GM12878 (cell line): ENCODE measurements around the gene CDK15. TPM values are rescaled to one million over a fixed set of nuclear protein-coding genes. Genes with fewer than 3 reads are reported as not detected.
A peak's percentile ranks its signal among the peaks of the same experiment; 100 is the strongest.

Source experiments
- ATAC-seq: fragments of 200-7000 bp; cut with Tn5 transposase; 3 replicates; pipeline ENCODE4 v1.9.1; 2020; ENCODE audit warnings: mild to moderate bottlenecking, moderate library complexity
- BruUV-seq: library from RNA; stranded (reverse); fragments of 400-500 nt; replicated peaks from 2 replicates; lab custom pipeline; 2021; lab: Mats Ljungman, UMichigan
- CTCF ChIA-PET: fragments of 300-600 bp; sonication (Branson Sonifier 250); formaldehyde crosslinking; extraction: SDS; loops from one replicate; lab custom pipeline; 2021; ENCODE audit warnings: inconsistent platforms; lab: Yijun Ruan, JAX
- POLR2A ChIA-PET: fragments of 350-600 bp; formaldehyde crosslinking; extraction: SDS; loops from one replicate; lab custom pipeline; 2021; ENCODE audit warnings: inconsistent platforms; lab: Charles Lee
- RAD21 ChIA-PET: fragments of 300-600 bp; sonication (Branson Sonifier 250); formaldehyde crosslinking; loops from one replicate; lab custom pipeline; 2023; ENCODE audit warnings: antibody characterized with exemption; ENCODE audit not compliant: unreplicated experiment; lab: Charles Lee
- SMC1A ChIA-PET: fragments of 300-600 bp; sonication (Branson Sonifier 250); formaldehyde crosslinking; loops from one replicate; lab custom pipeline; 2023; ENCODE audit not compliant: unreplicated experiment, uncharacterized antibody; lab: Charles Lee
- DNase-seq: peaks from one replicate; pipeline ENCODE4 v3.0.0-alpha.2; 2011; ENCODE audit warnings: low read depth, low spot score
- FAIRE-seq: peaks from 3 replicates; lab custom pipeline; 2011; peaks lifted over from hg19 to GRCh38; lab: Jason Lieb, UNC
- H2AFZ ChIP-seq: 2 replicates; pipeline ENCODE4 v1.6.0; 2011; ENCODE audit warnings: low read depth, low read length, control low read depth; ENCODE audit not compliant: control insufficient read depth
- H3K27ac ChIP-seq: 2 replicates; pipeline ENCODE4 v1.5.1; 2011; ENCODE audit warnings: control low read depth; ENCODE audit not compliant: control insufficient read depth, insufficient read depth
- H3K27me3 ChIP-seq, 2 experiments: replicated peaks in 1 of 2; 2 replicates each; pipeline versions ENCODE4 v1.6.0 to v1.6.1; 2011; ENCODE audit warnings: low read length in 1 of 2; ENCODE audit not compliant: control insufficient read depth in 2 of 2, insufficient read depth in 2 of 2
- H3K36me3 ChIP-seq, 2 experiments: 2 replicates each; pipeline ENCODE4 v1.5.1; 2011; ENCODE audit warnings: low read length in 1 of 2; ENCODE audit not compliant: control insufficient read depth in 2 of 2, insufficient read depth in 2 of 2
- H3K4me1 ChIP-seq: 2 replicates; pipeline ENCODE4 v1.6.1; 2011; ENCODE audit warnings: mild to moderate bottlenecking, low read length, moderate library complexity, mixed read lengths; ENCODE audit not compliant: control insufficient read depth, insufficient read depth
- H3K4me2 ChIP-seq: 2 replicates; pipeline ENCODE4 v1.6.0; 2011; ENCODE audit warnings: control low read depth; ENCODE audit not compliant: control insufficient read depth, insufficient read depth
- H3K4me3 ChIP-seq: fragments of 200-600 bp; sonication (generic); 2 replicates; pipeline ENCODE4 v1.5.1; 2016
- H3K79me2 ChIP-seq: 2 replicates; pipeline ENCODE4 v1.6.0; 2011; ENCODE audit warnings: low read length; ENCODE audit not compliant: control insufficient read depth, insufficient read depth
- H3K9ac ChIP-seq: 2 replicates; pipeline ENCODE4 v1.8.0; 2011; ENCODE audit warnings: low read length, control low read depth, mixed read lengths; ENCODE audit not compliant: control insufficient read depth, insufficient read depth
- H3K9me3 ChIP-seq: replicated peaks from 3 replicates; pipeline ENCODE4 v1.5.1; 2011; ENCODE audit warnings: mild to moderate bottlenecking, low read length; ENCODE audit not compliant: control insufficient read depth, insufficient read depth
- H4K20me1 ChIP-seq: 2 replicates; pipeline ENCODE4 v1.6.0; 2011; ENCODE audit not compliant: control insufficient read depth, insufficient read depth
- ASH2L ChIP-seq: fragments of 300-600, 200-600 bp; sonication (generic); IDR thresholded peaks from 2 replicates; pipeline ENCODE4 v1.6.1; 2017; ENCODE audit warnings: low read depth, mild to moderate bottlenecking, borderline replicate concordance
- CBX5 ChIP-seq: sonication (generic); IDR thresholded peaks from 2 replicates; pipeline ENCODE4 v1.6.1; 2016; ENCODE audit warnings: low read depth, moderate library complexity, mild to moderate bottlenecking, inconsistent platforms
- CHD4 ChIP-seq: fragments of 200-600 bp; sonication (generic); IDR thresholded peaks from 2 replicates; pipeline ENCODE4 v1.6.1; 2016; ENCODE audit warnings: mild to moderate bottlenecking
- EGR1 ChIP-seq, 2 experiments: IDR thresholded peaks; 1 replicate in 1 of 2; 2 replicates in 1 of 2; pipeline ENCODE4 v1.6.1; 2011 to 2012; ENCODE audit warnings: low read depth in 2 of 2, low read length in 2 of 2, borderline replicate concordance in 1 of 2, mild to moderate bottlenecking in 1 of 2, moderate library complexity in 1 of 2
- MYB ChIP-seq: fragments of 150-350 bp; IDR thresholded peaks from 2 replicates; pipeline ENCODE4 v1.6.1; 2014; ENCODE audit warnings: mild to moderate bottlenecking, low read depth, low read length, borderline replicate concordance
- MYC ChIP-seq: IDR thresholded peaks from 2 replicates; pipeline ENCODE4 v1.6.1; 2011; ENCODE audit warnings: mild to moderate bottlenecking, low read length, moderate library complexity, inconsistent platforms; ENCODE audit not compliant: insufficient read depth, insufficient replicate concordance, insufficient read length, severe bottlenecking
- NBN ChIP-seq: fragments of 450-650 bp; IDR thresholded peaks from 2 replicates; pipeline ENCODE4 v1.6.1; 2016
- NFIC ChIP-seq: IDR thresholded peaks from 2 replicates; pipeline ENCODE4 v1.6.1; 2012; ENCODE audit warnings: low read depth, mild to moderate bottlenecking, inconsistent platforms, low read length, moderate library complexity
- NFXL1 ChIP-seq: fragments of 450-650 bp; IDR thresholded peaks from 2 replicates; pipeline ENCODE4 v1.6.1; 2017; ENCODE audit warnings: antibody characterized with exemption, mild to moderate bottlenecking, borderline replicate concordance
- RUNX3 ChIP-seq: IDR thresholded peaks from 2 replicates; pipeline ENCODE4 v1.6.1; 2012; ENCODE audit warnings: low read length, inconsistent platforms
- TARDBP ChIP-seq: IDR thresholded peaks from 2 replicates; pipeline ENCODE4 v1.6.1; 2016; ENCODE audit warnings: borderline replicate concordance
- ZBTB4 ChIP-seq: fragments of 450-650 bp; formaldehyde crosslinking; IDR thresholded peaks from 2 replicates; pipeline ENCODE4 v1.4.0; 2022; ENCODE audit warnings: mild to moderate bottlenecking, moderate library complexity
- ZBTB40 ChIP-seq: fragments of 450-650 bp; IDR thresholded peaks from 2 replicates; pipeline ENCODE4 v1.6.1; 2016; ENCODE audit warnings: mild to moderate bottlenecking, moderate library complexity, borderline replicate concordance
- WGBS: methylation state at CpG from one replicate; pipeline ENCODE4 v1.1.6; 2016; ENCODE audit warnings: low lambda C conversion rate; ENCODE audit not compliant: insufficient replicate concordance, insufficient coverage; ENCODE audit errors: missing lambda C conversion rate; 5-methylcytosine and 5-hydroxymethylcytosine counted together
- in situ Hi-C: fragments of 300-500 bp; cut with MboI; formaldehyde crosslinking; loops from 9 replicates; pipeline ENCODE4 v1.14.3; 2018; ENCODE audit warnings: mixed read lengths
- intact Hi-C: fragments of 100-400 bp; cut with micrococcal nuclease; formaldehyde crosslinking; loops from one replicate; pipeline ENCODE4 v1.14.2; 2022; ENCODE audit not compliant: unreplicated experiment
- polyA plus RNA-seq, 11 experiments: library from polyadenylated mRNA; depleted of rRNA in 4 of 11; unstranded in 6 of 11; stranded (reverse) in 5 of 11; fragments of >200 nt; fragmentation: Nextera tagmentation in 4 of 11; fragmentation: Illumina TruSeq in 1 of 11; extraction: Ambion mirVana in 4 of 11; extraction: Trizol in 1 of 11; gene quantifications; 1 replicate in 1 of 11; 2 replicates in 10 of 11; pipeline versions ENCODE4 v1.2.1 to v1.2.3, GENCODE V29; 2011 to 2016; ENCODE audit warnings: inconsistent platforms in 2 of 11, missing spikeins in 2 of 11, low read depth in 1 of 11
- total RNA-seq, 4 experiments: library from RNA; depleted of rRNA in 3 of 4; stranded (reverse); fragments of >200 nt in 3 of 4; fragmentation: Illumina TruSeq in 1 of 4; extraction: Trizol in 1 of 4; gene quantifications; 2 replicates each; pipeline versions ENCODE4 v1.2.1 to v1.2.3, GENCODE V29; 2013 to 2021
- TF ChIP-seq, protein P1 (sequence below): IDR thresholded peaks from 2 replicates; pipeline ENCODE4 v1.6.1; 2012; ENCODE audit warnings: low read length, inconsistent platforms

CDK15 gene
- total and polyA plus RNA-seq, 10 of the 15 experiments (the other 5 are each of a cell fraction or from before 2014, with no cell fraction given) = 0.01 to 0.04 TPM; not detected in 8

DNA sequence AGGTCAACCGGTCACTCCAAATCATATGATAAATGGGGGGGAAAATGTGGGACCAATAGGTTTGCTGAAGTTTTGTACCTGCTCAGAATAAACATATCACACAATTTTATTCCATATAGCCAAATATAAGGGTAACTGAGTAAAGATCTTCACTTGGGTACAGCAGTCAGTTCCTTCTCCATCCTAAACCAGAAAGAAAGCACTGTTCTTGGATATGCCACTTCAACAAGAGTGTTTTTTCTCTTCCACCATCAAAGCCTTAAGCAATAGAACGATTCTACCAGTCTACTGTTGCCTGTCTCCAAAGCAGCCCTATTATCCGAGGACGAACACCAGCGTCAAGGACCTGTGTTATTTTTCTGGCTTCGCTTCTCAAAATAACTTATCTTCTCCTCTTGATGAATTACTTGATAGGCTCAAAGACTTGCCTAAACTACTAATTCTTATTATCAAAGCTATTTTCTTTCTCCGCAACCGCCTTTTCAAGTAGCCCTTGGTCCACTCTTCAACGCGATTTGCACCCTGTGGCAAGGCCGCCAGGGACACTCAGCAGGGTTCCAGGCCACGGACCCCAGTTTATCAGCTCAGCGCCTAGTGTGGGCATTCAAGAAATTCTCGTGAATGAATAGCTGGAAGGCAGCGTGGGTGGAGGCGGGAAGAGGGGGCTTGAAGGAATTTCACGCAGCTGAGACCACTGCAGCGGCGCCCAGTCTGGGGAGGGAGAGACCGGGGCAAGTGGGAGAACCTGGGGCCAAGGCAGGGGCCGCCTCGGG is 26.2 kb upstream of the CDK15 start:
- intact Hi-C loops = loop anchor here (10.0 kb wide), 1 partner anchor 545 kb away; no protein-coding TSS in a partner anchor
- SMC1A ChIA-PET = interaction anchor here (1.1 to 1.6 kb wide), 3 partner anchors 22 to 31 kb away, joined by 3 to 5 read pairs (median 4); no protein-coding TSS in a partner anchor
- Histone ChIP-seq H2AFZ (peak overlapping the region; percentile 94), H3K9ac (peak overlapping the region; percentile 55; the same call in 1 of the 2 replicates), H3K27ac (peak overlapping the region; percentile 5; the same call in 1 of the 2 replicates), H3K79me2 (no peaks in the 10 kb centered on the region; the same call in none of the 2 replicates), H3K9me3 (no peaks in the 10 kb centered on the region), H3K36me3 (no peaks in the 10 kb centered on the region), H4K20me1 (no peaks in the 10 kb centered on the region), H3K4me2 (peak overlapping the region; percentile 60), H3K27me3 (no peaks in the 10 kb centered on the region), H3K4me1 (no peaks in the 10 kb centered on the region), H3K4me3 (peak overlapping the region; percentile 96)
- WGBS = 12% methylated on average over 22 of the region's 22 CpGs
- FAIRE-seq = no peak
- DNase-seq = no peak
- POLR2A ChIA-PET = interaction anchor here (0.6 to 1.2 kb wide), 6 partner anchors 11 to 1067 kb away, joined by 3 to 4 read pairs (median 4); no protein-coding TSS in a partner anchor
- in situ Hi-C loops = no loop called here
- CTCF ChIA-PET = interaction anchor here (0.8 to 2.0 kb wide), 9 partner anchors 11 to 597 kb away, joined by 3 to 10 read pairs (median 3); partner anchors contain the start of gene CASP10
- TSS peak; percentile 67 for BruUV-seq
- peak; percentile 31 for ATAC-seq
- RAD21 ChIA-PET = interaction anchor here (0.7 to 1.5 kb wide), 6 partner anchors 13 to 597 kb away, joined by 3 to 5 read pairs (median 4); partner anchors contain the start of genes CASP10 and TMEM237
- TF ChIP-seq ZBTB40 = no peak
- TF ChIP-seq RUNX3 = no peak
- TF ChIP-seq NBN = no peak
- no peak for TF ChIP-seq TARDBP
- TF ChIP-seq NFXL1 = no peak
- no peak for TF ChIP-seq ZBTB4 (CRISPR knock-in tag)
- TF ChIP-seq EGR1 (IDR thresholded peaks at IDR 0.05; ENCODE audit: borderline replicate concordance in 1 of 2, low read depth in 2 of 2, low read length in 2 of 2) = no peak
- TF ChIP-seq MYC = no peak
- TF ChIP-seq NFIC = no peak
- TF ChIP-seq, protein P1, sequence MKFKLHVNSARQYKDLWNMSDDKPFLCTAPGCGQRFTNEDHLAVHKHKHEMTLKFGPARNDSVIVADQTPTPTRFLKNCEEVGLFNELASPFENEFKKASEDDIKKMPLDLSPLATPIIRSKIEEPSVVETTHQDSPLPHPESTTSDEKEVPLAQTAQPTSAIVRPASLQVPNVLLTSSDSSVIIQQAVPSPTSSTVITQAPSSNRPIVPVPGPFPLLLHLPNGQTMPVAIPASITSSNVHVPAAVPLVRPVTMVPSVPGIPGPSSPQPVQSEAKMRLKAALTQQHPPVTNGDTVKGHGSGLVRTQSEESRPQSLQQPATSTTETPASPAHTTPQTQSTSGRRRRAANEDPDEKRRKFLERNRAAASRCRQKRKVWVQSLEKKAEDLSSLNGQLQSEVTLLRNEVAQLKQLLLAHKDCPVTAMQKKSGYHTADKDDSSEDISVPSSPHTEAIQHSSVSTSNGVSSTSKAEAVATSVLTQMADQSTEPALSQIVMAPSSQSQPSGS = no peak
- TF ChIP-seq ASH2L = no peak
- no peak for TF ChIP-seq CHD4
- TF ChIP-seq CBX5 = no peak
- TF ChIP-seq MYB = no peak
